ENCODE data around the gene VAV1.
"Not testable (repeated sequence)": the region's sequence is repeated elsewhere in the genome, so short reads cannot be mapped to it uniquely, and the experiment has no call there.

VAV1 gene

DNA sequence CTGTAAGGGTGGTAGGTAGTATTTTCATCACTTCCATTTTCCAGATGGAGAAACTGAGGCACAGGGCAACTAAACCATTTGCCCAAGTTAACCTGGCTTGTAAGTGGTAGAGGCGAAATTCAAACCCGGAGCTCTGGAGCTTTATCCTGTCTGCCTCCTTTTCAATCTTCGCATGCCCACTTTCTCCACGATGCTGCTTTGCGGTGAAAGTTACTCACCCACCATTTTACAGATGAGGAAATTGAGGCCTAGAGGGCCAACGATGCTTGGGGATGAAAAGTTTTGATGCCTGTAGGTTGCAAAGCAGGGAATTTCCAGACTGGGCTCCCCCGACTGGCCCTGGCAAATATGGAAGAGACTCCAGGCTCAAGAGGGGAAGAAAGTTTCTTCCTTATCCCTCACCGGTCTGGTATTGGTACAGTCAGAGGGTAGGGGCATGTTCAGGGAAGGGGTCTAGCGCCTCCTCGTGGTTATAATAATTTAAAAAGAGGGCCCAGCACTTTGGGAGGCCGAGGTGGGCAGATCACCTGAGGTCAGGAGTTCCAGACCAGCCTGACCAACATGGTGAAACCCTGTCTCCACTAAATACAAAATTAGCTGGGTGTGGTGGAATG lies 3.4 kb upstream of the VAV1 start:
- TF ChIP-seq GABPA (IDR thresholded peaks at IDR 0.05; ENCODE audit: low read depth) (no peak), POLR2AphosphoS5 (IDR thresholded peaks at IDR 0.05; ENCODE audit: low read depth) (no peak), SPI1 (IDR thresholded peaks at IDR 0.05; ENCODE audit: borderline replicate concordance, low read depth) (no peak)
- DNase-seq (ENCODE audit: low read depth in 1 of 2, low spot score in 1 of 2), result peak in 1 of 2 experiments; percentile 18

DNA sequence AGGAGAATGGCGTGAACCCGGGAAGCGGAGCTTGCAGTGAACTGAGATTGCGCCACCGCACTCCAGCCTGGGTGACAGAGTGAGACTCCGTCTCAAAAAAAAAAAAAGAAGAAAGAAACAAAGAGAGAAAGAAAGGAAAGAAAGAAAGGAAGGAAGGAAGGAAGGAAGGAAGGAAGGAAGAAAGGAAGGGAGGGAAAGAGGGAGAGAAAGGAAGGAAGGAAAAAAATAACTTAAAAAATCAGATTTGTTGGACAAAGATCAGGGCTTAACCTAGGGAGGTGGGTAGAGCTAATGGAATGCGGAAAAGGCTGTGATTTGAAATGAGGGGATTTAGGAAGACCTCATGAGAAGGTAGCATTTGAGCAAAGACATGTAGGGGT lies 870 bp upstream of the VAV1 start:
- not testable (repeated sequence) for H3K4me3 ChIP-seq (replicated peaks; ENCODE audit: insufficient read depth, low read length); DNase-seq (ENCODE audit: low read depth in 1 of 2, low spot score in 1 of 2); H3K27me3 ChIP-seq (ENCODE audit: insufficient read depth, poor library complexity, severe bottlenecking)
- peak overlapping the region; percentile 96 for H3K27ac ChIP-seq (replicated peaks)

More for the DNA sequence above, 3.4 kb upstream of the VAV1 start:
- H3K4me3 ChIP-seq (replicated peaks; ENCODE audit: insufficient read depth, low read length), result no peak overlapping the region
- no peaks in the 10 kb centered on the region for H3K27me3 ChIP-seq (ENCODE audit: insufficient read depth, poor library complexity, severe bottlenecking)
- H3K27ac ChIP-seq (replicated peaks), result no peak overlapping the region

DNA sequence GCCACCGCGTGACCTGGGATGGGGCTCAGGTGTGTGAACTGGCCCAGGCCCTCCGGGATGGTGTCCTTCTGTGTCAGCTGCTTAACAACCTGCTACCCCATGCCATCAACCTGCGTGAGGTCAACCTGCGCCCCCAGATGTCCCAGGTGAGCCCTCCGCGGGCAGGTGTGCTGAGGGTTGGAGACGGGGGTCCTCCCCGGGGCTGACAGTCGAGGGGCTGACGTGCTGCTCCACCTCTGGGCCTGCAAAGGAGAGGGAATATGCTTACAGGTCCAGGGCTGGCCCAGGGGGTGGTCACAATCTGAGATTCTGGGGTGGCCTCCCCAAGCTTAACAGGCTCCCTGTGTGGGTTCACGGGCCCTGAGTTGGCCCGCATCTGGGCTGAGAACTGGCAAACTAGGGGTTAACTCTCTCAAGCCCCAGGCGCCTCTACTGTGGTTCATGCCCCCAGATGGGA lies 386 bp downstream of the VAV1 start:
- TF ChIP-seq SPI1 (IDR thresholded peaks at IDR 0.05; ENCODE audit: borderline replicate concordance, low read depth) (no peak), GABPA (IDR thresholded peaks at IDR 0.05; ENCODE audit: low read depth) (no peak)
- H3K27me3 ChIP-seq (ENCODE audit: insufficient read depth, poor library complexity, severe bottlenecking), result no peaks in the 10 kb centered on the region
- peak overlapping the region; percentile 96 for H3K27ac ChIP-seq (replicated peaks)
- no peak for DNase-seq (ENCODE audit: low read depth in 1 of 2, low spot score in 1 of 2)
- peak overlapping the region; percentile 87 for H3K4me3 ChIP-seq (replicated peaks; ENCODE audit: insufficient read depth, low read length)

DNA sequence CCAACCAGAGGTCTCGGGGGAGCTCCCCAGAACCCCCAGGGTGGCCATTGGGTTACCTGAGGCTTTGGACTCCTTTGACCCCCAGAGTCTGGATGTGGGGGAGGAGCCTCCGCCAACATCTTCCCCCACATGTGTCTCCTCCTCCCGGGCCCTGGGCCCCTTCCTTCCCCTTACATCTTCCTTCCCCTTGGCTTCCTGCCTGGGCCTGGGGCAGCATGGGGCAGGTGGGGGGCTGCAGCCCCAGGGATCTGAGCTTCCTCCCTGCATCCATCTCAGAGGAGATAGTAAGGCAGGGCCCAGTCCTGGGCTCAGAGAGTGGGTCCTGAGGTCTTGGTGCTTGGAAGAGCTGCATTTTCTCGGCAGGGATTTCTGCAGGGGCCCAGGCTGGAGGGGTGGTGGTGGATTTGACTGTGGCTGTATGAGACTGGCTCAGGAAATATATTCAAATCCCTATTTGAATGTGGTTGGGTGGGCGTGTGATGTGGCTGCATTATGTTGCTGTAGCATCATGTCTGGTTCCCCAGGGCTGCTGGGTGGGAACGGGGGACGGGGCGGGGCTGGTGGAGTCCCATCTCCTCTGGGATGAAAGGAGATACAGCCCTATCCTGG lies 919 bp downstream of the VAV1 start:
- TF ChIP-seq GABPA (IDR thresholded peaks at IDR 0.05; ENCODE audit: low read depth) (peak; percentile 45), POLR2AphosphoS5 (IDR thresholded peaks at IDR 0.05; ENCODE audit: low read depth) (0 out of 2 replicates have a peak, but pooled peaks have one; percentile 26), SPI1 (IDR thresholded peaks at IDR 0.05; ENCODE audit: borderline replicate concordance, low read depth) (peak; percentile 29; the same call in 1 of the 2 replicates)
- TF ChIP-seq, protein P1, sequence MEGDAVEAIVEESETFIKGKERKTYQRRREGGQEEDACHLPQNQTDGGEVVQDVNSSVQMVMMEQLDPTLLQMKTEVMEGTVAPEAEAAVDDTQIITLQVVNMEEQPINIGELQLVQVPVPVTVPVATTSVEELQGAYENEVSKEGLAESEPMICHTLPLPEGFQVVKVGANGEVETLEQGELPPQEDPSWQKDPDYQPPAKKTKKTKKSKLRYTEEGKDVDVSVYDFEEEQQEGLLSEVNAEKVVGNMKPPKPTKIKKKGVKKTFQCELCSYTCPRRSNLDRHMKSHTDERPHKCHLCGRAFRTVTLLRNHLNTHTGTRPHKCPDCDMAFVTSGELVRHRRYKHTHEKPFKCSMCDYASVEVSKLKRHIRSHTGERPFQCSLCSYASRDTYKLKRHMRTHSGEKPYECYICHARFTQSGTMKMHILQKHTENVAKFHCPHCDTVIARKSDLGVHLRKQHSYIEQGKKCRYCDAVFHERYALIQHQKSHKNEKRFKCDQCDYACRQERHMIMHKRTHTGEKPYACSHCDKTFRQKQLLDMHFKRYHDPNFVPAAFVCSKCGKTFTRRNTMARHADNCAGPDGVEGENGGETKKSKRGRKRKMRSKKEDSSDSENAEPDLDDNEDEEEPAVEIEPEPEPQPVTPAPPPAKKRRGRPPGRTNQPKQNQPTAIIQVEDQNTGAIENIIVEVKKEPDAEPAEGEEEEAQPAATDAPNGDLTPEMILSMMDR (IDR thresholded peaks at IDR 0.05; ENCODE audit: insufficient read depth, low read length), result no peak
- TF ChIP-seq, protein P2, sequence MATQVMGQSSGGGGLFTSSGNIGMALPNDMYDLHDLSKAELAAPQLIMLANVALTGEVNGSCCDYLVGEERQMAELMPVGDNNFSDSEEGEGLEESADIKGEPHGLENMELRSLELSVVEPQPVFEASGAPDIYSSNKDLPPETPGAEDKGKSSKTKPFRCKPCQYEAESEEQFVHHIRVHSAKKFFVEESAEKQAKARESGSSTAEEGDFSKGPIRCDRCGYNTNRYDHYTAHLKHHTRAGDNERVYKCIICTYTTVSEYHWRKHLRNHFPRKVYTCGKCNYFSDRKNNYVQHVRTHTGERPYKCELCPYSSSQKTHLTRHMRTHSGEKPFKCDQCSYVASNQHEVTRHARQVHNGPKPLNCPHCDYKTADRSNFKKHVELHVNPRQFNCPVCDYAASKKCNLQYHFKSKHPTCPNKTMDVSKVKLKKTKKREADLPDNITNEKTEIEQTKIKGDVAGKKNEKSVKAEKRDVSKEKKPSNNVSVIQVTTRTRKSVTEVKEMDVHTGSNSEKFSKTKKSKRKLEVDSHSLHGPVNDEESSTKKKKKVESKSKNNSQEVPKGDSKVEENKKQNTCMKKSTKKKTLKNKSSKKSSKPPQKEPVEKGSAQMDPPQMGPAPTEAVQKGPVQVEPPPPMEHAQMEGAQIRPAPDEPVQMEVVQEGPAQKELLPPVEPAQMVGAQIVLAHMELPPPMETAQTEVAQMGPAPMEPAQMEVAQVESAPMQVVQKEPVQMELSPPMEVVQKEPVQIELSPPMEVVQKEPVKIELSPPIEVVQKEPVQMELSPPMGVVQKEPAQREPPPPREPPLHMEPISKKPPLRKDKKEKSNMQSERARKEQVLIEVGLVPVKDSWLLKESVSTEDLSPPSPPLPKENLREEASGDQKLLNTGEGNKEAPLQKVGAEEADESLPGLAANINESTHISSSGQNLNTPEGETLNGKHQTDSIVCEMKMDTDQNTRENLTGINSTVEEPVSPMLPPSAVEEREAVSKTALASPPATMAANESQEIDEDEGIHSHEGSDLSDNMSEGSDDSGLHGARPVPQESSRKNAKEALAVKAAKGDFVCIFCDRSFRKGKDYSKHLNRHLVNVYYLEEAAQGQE (IDR thresholded peaks at IDR 0.05; ENCODE audit: insufficient replicate concordance, low read depth), result no peak
- H3K27me3 ChIP-seq (ENCODE audit: insufficient read depth, poor library complexity, severe bottlenecking), result no peaks in the 10 kb centered on the region
- peak overlapping the region; percentile 96 for H3K27ac ChIP-seq (replicated peaks)
- peak overlapping the region; percentile 87 for H3K4me3 ChIP-seq (replicated peaks; ENCODE audit: insufficient read depth, low read length)
- peak; percentile 82 to 88 for DNase-seq (ENCODE audit: low read depth in 1 of 2, low spot score in 1 of 2)

DNA sequence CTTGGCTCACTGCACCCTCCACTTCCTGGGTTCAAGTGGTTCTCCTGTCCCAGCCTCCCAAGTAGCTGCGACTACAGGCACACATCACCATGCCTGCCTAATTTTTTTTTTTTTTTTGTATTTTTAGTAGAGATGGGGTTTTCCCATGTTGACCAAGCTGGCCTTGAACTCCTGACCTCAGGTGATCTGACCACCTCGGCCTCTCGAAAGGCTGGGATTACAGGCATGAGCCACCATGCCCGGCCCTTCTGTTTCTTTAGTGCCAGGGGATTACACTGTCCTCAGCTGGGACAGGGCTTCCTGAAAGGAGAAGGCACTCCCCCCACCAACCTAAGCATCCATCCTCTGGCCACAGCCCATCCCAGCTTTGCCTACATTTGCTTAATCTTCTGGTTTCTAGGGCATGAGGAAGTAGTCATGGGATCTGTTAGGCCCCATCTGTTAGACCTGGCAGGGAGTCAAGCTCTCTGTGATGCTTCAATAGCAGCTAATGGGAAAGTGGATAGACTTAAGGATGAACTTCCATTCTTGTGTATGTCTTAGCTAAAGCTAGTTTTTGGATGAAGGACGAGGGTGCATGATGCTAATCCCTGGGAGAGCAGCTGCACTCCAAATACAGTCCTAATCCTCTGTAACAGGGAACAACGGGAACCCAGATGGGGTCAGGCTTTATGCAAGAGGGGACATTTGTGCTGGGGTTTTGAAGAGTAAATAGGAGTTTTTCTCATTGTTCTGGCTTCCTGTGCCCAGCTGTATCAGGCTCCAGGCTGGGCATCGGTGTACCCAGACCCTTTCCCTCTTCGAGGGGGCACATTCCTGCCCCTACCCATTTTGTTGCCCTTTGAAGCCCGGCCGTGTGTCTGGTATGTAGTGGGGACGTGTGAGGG lies 2.6 kb downstream of the VAV1 start:
- no peaks in the 10 kb centered on the region for H3K27me3 ChIP-seq (ENCODE audit: insufficient read depth, poor library complexity, severe bottlenecking)
- peak; percentile 61 to 83 for DNase-seq (ENCODE audit: low read depth in 1 of 2, low spot score in 1 of 2)
- peak overlapping the region; percentile 29 for H3K27ac ChIP-seq (replicated peaks)
- TF ChIP-seq POLR2AphosphoS5 (IDR thresholded peaks at IDR 0.05; ENCODE audit: low read depth), result peak; percentile 72
- no peak for TF ChIP-seq GABPA (IDR thresholded peaks at IDR 0.05; ENCODE audit: low read depth)
- TF ChIP-seq SPI1 (IDR thresholded peaks at IDR 0.05; ENCODE audit: borderline replicate concordance, low read depth), result peak; percentile 21; the same call in 1 of the 2 replicates
- H3K4me3 ChIP-seq (replicated peaks; ENCODE audit: insufficient read depth, low read length), result peak overlapping the region; percentile 1; the same call in 1 of the 2 replicates

DNA sequence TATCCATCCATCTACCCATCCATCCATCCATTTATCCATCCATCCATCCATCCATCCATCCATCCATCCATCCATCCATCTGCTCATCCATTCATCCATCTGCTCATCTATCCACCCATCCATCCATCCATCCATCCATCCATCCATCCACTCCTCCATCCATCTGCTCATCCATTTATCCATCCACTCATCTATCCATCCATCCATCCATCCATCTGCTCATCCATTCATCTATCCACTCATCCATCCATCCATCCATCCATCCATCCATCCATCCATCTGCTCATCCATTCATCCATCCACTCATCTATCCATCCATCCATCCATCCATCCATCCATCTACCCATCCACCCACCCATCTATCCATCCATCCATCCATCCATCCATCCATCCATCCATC lies 3.5 kb downstream of the VAV1 start:
- H3K27ac ChIP-seq (replicated peaks); H3K4me3 ChIP-seq (replicated peaks; ENCODE audit: insufficient read depth, low read length); H3K27me3 ChIP-seq (ENCODE audit: insufficient read depth, poor library complexity, severe bottlenecking); DNase-seq (ENCODE audit: low read depth in 1 of 2, low spot score in 1 of 2): not testable (repeated sequence)

Measured in HL-60 (cell line).